ENCODE results near the gene ZMYND12.
"Not testable (repeated sequence)": the region's sequence is repeated elsewhere in the genome, so short reads cannot be mapped to it uniquely, and the experiment has no call there.

ZMYND12 gene

DNA sequence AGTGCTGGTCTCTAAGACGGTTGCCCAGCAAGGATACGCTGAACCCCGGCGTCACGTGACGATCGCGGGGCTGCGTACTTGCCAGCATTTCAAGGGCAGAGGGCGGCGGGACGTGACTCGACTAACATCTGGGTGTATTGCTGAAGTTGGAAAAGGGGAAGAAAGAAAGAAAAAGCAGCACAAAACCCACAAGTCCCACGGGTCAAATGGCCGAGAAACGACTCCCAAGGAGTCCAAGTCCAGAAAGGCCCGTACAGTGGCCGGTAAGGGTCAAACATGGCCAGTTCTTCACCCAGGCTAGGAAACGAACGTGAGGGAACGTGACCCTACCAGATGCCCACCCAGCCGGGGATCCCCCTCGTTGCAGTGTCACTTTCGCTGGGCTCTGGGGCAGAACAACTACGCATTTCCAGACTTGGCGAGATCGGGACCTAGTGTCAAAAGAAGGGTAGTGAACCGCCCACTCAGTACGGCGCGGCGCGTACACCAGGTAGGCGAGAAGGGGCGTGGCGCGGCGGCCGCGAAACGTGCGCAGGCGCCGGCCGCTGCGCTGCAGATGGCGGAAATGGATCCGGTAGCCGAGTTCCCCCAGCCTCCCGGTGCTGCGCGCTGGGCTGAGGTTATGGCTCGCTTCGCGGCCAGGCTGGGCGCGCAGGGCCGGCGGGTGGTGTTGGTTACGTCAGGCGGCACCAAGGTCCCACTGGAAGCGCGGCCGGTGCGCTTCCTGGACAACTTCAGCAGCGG is at the start of gene ZMYND12, which contains the start of gene PPCS:
ZMYND12 (minus strand) TSS at position 13 of the 744 bp plus-strand sequence. CDS start 25 bp downstream, outside the sequence.
PPCS (plus strand) TSS at position 534 of the 744 bp plus-strand sequence; CDS start at position 557, 23 bp downstream.
- peak within 1 kb of the TSS; percentile 93 for H3K4me3 ChIP-seq (ENCODE audit: low read depth, low read length)

- no peak overlapping the region for H3K4me3 ChIP-seq (ENCODE audit: low read depth, low read length)
These were observed 48.8 kb upstream of the ZMYND12 start for GRCh38 chr1:42504535-42505128.

DNA sequence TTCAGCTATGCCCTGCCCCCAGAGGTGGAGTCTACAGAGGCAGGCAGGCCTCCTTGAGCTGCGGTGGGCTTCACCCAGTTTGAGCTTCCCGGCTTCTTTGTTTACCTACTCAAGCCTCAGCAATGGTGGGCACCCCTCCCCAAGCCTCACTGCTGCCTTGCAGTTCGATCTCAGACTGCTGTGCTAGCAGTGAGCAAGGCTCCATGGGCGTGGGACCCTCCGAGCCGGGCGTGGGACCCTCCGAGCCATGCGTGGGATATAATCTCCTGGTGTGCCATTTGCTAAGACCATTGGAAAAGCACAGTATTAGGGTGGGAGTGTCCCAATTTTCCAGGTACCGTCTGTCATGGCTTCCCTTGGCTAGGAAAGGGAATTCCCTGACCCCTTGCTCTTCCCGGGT is 46.2 kb upstream of the ZMYND12 start:
- H3K4me3 ChIP-seq (ENCODE audit: low read depth, low read length) = not testable (repeated sequence)

DNA sequence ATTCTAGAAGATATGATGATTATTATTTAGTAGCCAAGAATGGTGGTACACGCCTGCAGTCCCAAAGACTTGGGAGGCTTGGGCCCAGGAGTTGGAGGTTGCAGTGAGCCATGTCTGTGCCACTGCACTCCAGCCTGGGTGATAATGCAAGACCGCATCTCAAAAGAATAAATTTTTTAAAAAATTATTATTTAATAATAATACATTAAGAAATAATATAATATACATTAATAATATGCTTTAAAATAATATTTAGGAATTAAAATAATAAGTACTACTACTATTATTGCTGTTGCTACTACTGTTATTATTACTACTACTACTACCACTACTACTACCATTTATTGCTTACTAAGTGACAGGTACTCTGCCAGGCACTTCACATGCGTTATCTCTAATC is 34.4 kb upstream of the ZMYND12 start:
- H3K4me3 ChIP-seq (ENCODE audit: low read depth, low read length) = no peak overlapping the region

DNA sequence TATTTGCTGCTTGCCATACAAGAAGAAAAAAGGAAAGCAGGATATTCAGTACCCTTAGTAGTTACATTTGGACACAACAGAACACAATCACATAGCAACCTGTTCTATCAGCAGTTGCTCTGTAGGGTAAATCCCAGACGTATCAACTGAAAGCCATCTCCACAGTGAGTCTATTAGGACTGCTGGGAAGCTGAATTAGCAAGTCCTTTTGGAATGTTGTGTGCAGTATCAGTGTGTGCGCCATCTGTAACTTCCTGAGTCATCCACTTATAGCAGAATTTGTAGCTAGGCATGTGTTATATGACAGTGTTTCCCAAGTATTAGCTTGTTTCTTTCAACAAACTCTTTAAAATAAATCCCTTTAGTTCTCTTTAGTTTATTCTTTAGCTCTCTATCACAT is 28.6 kb upstream of the ZMYND12 start:
- H3K4me3 ChIP-seq (ENCODE audit: low read depth, low read length) = no peak overlapping the region

DNA sequence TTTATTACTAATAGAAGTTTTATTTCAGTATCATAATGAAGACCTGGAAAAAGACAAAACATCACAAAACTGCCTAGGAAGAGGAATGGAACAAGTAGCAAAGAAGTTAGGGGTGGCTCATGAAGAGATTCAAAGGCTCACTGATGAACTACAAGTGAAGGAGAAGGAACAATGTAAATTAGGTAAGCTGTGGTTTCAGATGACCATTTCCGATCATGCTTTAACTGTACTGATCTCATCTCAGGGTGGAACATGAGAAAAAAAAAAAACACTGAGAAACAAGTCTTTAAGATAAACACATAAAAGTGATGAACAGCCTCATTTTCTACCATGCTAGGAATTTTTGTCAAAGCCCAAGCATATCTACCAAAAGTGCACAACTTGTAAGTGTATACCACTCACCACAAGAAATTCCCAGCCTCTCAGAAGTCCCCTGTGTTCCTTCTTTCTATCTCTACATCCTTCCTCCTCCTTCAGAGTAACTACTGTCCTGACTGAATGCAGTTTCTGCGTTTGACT is 26.9 kb upstream of the ZMYND12 start:
- H3K4me3 ChIP-seq (ENCODE audit: low read depth, low read length) = no peak overlapping the region

DNA sequence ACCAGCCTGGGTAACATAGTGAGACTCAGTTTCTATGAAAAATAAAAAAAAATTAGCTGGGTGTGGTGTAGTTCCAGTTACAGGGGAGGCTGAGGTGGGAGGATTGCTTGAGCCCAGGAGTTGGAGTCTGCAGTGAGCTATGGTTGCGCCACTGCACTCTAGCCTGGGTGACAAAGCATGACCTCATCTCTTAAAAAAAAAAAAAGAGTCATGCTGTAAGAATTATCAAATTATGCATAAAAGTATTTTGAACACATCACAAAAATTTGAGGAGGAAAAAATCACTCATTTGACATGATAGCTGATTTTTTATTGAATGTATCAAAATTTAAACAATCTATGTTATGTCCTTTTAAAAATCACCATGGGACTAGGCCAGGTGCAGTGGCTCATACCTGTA is 25.1 kb upstream of the ZMYND12 start:
- no peak overlapping the region for H3K4me3 ChIP-seq (ENCODE audit: low read depth, low read length)

DNA sequence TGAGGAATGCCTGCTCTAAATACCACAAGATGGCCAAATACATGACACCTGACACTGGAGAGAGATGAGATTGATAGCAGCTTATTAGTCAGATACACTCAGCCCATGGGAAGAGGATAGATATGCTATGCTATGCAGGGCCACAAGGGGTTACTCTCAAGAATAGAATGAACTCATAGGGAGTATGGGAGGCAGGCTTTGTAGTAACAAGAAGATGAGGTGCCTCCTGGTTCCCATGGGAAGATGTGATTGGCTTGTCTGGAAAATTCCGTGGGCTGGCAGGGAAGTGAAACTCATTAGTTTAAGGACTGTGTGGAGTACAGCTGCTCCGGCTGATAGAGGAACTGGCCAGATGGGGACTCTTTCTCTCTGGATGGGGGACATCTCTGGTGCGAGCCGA is 23.8 kb upstream of the ZMYND12 start:
- H3K4me3 ChIP-seq (ENCODE audit: low read depth, low read length) = no peak overlapping the region

DNA sequence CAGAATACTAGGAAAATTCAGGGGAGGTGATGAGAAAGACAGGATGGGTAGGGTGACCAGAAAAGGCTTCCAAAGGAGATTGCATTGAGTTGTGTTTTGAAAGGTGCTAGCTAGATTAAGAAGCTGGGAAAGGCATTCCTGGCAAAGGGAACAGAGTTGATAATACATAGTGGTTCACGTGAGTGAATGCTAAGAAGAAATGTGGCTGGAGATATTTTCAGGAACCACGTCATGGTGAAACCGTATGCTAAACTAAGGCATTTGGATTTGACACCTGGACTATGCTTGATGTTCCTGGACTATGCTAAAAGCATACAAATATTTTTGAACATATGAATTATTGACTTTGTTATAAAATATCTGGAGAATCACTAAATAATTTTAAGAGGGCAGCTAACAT is 22.0 kb upstream of the ZMYND12 start:
- H3K4me3 ChIP-seq (ENCODE audit: low read depth, low read length) = no peak overlapping the region

GRCh38 chr1:42477354-42477753 is 21.5 kb upstream of the ZMYND12 start:
- H3K4me3 ChIP-seq (ENCODE audit: low read depth, low read length) = not testable (repeated sequence)

DNA sequence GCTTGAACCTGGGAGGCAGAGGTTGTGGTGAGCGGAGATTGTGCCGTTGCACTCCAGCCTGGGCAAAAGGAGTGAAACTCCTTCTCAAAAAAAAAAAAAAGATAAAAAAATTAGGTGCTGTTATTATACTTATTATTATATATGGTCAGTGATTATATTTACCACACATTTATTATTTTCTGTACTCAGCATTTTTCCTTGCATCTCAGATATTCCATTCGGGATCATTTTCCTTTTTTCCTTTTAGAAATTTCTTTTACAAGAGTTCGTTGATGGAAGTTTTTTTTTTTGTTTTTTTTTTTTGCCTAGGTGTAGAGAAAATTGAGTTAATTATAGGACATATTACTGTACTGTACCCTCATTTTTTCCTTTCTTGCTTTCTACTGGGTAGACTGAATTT is 20.8 kb upstream of the ZMYND12 start:
- no peak overlapping the region for H3K4me3 ChIP-seq (ENCODE audit: low read depth, low read length)

DNA sequence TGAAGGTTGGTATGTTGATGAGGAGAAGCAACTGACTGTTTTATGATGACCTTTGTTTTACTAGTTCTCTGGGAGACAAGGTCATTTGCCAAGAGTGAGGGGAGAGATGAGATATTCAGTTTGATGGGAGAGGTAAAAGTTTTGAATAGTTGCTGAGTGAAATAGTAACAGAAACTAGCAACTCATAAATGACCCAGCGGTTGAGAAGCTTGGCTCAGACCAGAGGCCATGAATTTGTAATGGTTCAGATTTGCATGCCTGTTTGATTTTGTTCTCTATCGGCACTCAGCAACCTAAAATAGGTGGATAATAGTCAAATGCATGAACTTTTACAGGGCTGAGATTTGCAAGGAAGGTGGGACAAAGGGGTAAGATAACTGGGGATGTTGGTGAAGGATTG is 13.9 kb upstream of the ZMYND12 start:
- H3K4me3 ChIP-seq (ENCODE audit: low read depth, low read length) = no peak overlapping the region

GRCh38 chr1:42466030-42466429 is 10.2 kb upstream of the ZMYND12 start:
- H3K4me3 ChIP-seq (ENCODE audit: low read depth, low read length) = no peak overlapping the region

- H3K4me3 ChIP-seq (ENCODE audit: low read depth, low read length) = peak overlapping the region; percentile 70
These were observed 8.1 kb upstream of the ZMYND12 start for GRCh38 chr1:42463921-42464320.

- H3K4me3 ChIP-seq (ENCODE audit: low read depth, low read length) = peak within 1 kb of the TSS; percentile 70
These were observed 7.3 kb upstream of the ZMYND12 start, which contains the start of gene CCDC30 for GRCh38 chr1:42462828-42463763. Gene CCDC30, plus strand, starts transcription at chr1:42463286. Its CDS starts 17,266 bp downstream, at chr1:42480552.

- no peak overlapping the region for H3K4me3 ChIP-seq (ENCODE audit: low read depth, low read length)
These were observed 5.4 kb upstream of the ZMYND12 start for GRCh38 chr1:42461196-42461595.

- peak overlapping the region; percentile 93 for H3K4me3 ChIP-seq (ENCODE audit: low read depth, low read length)
These were observed 900 bp upstream of the ZMYND12 start for GRCh38 chr1:42456754-42457089.

GRCh38 chr1:42454403-42454802 is 1.4 kb downstream of the ZMYND12 start:
- no peak overlapping the region for H3K4me3 ChIP-seq (ENCODE audit: low read depth, low read length)

DNA sequence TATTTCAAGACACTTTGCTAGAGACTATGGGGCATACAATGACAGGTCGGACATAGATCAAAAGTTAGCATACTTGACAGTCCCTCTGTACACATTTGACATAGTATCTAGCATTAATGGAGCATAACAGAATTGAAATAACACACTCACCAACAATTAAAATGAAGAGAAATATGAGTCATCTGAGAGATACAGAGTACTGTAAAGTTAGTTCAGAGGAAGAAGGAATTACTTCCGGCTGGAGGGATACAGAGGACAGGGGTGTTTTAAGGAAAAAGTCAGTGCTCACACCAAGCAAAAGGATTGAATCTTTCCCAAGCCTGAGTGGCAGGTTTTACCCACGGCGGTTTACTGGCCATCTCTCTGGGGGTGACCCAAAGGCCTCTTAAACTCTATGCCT is 2.4 kb downstream of the ZMYND12 start:
- H3K4me3 ChIP-seq (ENCODE audit: low read depth, low read length) = no peak overlapping the region

DNA sequence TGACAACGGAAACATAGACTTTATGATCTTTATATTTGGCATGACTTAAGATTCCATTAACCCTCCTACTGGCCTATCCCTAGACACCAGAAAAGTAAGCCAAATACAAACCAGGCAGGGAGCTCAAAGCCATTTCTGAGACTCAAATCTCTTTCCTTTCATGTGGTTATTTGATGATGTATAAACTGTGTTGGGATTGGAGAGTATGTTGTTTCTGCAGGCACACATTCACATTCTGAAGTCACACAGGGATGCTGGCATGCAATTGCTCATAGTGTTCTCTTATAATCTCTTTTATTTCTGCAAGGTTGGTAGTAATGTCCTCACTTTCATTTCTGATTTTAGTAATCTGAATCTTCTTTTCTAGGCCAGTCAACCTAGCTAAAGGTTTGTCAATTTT is 5.8 kb downstream of the ZMYND12 start:
- H3K4me3 ChIP-seq (ENCODE audit: low read depth, low read length) = no peak overlapping the region

DNA sequence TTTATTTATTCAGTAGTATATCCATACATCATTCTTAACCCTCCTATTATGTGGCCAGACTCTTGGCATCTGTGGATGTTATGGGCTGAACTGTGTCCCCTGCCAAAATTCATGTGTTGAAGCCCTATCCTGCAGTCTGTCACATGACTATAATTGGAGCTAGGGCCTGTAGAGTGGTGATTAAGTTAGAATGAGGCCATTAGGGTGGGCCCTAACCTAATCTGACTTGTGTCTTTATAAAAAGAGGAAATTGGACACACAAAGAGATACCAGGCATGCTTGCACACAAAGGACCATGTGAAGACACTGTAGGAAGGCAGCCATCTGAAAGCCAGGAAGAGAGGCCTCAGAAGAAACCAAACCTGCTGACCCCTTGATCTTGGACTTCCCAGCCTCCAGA is 6.6 kb downstream of the ZMYND12 start:
- no peak overlapping the region for H3K4me3 ChIP-seq (ENCODE audit: low read depth, low read length)

Data from iPS-11a (cell line).